Erythroblast (primary cell): ENCODE data around the gene C6orf89.

ENCODE experiments used
- GATA1 ChIP-seq: IDR thresholded peaks from 2 replicates; pipeline ENCODE4 v1.6.1; 2011; ENCODE audit warnings: low read depth, mild to moderate bottlenecking, control low read depth, low read length, moderate library complexity
- POLR2A ChIP-seq: IDR thresholded peaks from 2 replicates; pipeline ENCODE4 v1.6.1; 2011; ENCODE audit warnings: mild to moderate bottlenecking, low read length

DNA sequence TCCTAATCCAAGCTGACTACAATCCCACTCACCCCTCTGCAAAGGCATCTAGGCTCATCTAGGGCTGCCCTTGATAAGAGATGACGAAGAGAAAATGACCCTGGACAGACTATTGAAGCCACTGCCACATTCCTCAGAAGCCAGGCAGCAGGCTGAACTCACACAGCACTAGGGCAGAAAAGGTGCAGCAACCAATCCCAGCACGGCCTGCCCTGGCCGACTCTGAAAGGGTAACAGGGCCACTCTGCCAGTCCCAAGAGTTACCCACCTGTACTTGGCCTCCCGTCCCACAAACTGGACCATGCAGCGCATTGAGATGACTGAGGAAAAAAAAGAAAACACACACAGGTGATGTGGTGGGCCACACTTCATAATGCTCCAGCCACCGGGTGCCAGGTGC is 91.2 kb downstream of the C6orf89 start:
- no peak for TF ChIP-seq POLR2A
- no peak for TF ChIP-seq GATA1
